Measurements from ENCODE around the gene PRKCE.

PRKCE gene

DNA sequence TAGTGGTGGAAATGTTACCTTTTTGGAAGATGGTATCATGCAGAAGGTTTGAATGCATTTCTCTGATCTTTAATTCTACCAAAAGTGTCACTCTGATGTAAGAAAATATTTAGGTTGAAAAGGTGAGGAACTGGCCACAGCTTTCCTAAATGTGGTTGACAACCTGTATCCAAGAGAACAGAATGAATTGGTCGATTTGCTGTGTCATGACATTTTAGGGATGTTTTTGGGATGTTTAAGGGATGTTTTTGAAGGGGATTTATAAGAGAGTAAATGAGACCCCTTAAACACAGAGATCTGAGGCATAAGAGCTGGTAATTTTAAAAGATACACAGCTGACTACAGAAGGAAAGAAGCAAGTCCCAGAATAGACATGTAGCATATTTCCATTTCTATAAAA, 375.0 kb downstream of the PRKCE start:
- no peak overlapping the region for H3K4me3 ChIP-seq (ENCODE audit: low read length)
- H3K9ac ChIP-seq (ENCODE audit: low read length), result no peak overlapping the region
- no peaks in the 10 kb centered on the region for H3K9me3 ChIP-seq (ENCODE audit: control insufficient read depth, low read length)
- no peaks in the 10 kb centered on the region for H3K27me3 ChIP-seq (ENCODE audit: control insufficient read depth, insufficient read depth, low read length)
- no peaks in the 10 kb centered on the region for H3K4me1 ChIP-seq (ENCODE audit: control insufficient read depth, insufficient read depth, low read length)
- H3K36me3 ChIP-seq (ENCODE audit: control insufficient read depth, insufficient read depth, low read length), result no peaks in the 10 kb centered on the region

DNA sequence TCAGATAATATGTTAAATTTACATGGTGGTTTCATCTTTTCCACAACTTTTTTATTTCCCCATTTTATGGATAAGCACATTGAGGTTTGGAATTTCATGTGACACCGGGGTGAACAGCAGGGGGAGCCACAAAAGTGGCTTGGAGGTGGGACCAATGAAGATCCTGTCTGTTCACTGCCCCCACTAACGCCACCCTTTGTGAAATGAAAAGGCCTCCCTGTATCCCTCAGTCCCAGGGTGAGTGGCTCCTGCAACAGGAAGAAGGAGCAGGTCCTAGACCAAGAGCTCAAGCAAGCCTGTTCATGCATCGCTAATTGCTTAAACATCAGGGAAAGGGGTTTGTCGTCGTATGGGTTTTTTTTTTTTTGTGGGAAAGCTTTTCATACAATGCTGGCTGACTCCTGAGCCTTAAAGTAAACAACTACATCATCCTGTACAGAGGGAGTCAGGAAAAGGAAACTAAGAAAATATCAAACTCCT, 377.9 kb downstream of the PRKCE start:
- Histone ChIP-seq H3K9ac (ENCODE audit: low read length) (no peak overlapping the region), H3K9me3 (ENCODE audit: control insufficient read depth, low read length) (no peaks in the 10 kb centered on the region), H3K36me3 (ENCODE audit: control insufficient read depth, insufficient read depth, low read length) (no peaks in the 10 kb centered on the region), H3K27me3 (ENCODE audit: control insufficient read depth, insufficient read depth, low read length) (no peaks in the 10 kb centered on the region), H3K4me1 (ENCODE audit: control insufficient read depth, insufficient read depth, low read length) (peaks cover under 1% of the 10 kb centered on the region), H3K4me3 (ENCODE audit: low read length) (no peak overlapping the region)

DNA sequence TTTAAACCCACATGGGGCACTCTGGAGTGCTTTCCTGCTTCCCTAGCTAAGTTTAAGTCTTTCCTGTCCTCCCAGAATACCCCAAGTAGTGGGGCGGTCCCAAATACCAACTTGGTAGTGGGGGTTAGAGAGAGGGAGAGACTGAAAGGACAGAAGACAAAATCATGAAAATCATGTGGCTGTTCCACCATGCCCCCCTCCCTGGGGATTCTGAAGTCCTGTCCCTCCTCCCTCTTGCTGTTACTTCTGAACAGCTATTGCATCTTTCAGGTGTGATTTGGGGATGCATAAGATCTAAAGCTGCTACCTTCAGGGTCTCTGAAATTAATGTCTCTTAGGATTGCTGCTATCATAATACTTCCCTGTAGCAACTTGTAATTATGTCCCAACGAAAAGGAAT, 378.9 kb downstream of the PRKCE start:
- no peaks in the 10 kb centered on the region for H3K27me3 ChIP-seq (ENCODE audit: control insufficient read depth, insufficient read depth, low read length)
- H3K36me3 ChIP-seq (ENCODE audit: control insufficient read depth, insufficient read depth, low read length), result no peaks in the 10 kb centered on the region
- no peak overlapping the region for H3K4me3 ChIP-seq (ENCODE audit: low read length)
- H3K9me3 ChIP-seq (ENCODE audit: control insufficient read depth, low read length), result no peaks in the 10 kb centered on the region
- H3K9ac ChIP-seq (ENCODE audit: low read length), result no peak overlapping the region
- H3K4me1 ChIP-seq (ENCODE audit: control insufficient read depth, insufficient read depth, low read length), result peaks cover 10% of the 10 kb centered on the region

DNA sequence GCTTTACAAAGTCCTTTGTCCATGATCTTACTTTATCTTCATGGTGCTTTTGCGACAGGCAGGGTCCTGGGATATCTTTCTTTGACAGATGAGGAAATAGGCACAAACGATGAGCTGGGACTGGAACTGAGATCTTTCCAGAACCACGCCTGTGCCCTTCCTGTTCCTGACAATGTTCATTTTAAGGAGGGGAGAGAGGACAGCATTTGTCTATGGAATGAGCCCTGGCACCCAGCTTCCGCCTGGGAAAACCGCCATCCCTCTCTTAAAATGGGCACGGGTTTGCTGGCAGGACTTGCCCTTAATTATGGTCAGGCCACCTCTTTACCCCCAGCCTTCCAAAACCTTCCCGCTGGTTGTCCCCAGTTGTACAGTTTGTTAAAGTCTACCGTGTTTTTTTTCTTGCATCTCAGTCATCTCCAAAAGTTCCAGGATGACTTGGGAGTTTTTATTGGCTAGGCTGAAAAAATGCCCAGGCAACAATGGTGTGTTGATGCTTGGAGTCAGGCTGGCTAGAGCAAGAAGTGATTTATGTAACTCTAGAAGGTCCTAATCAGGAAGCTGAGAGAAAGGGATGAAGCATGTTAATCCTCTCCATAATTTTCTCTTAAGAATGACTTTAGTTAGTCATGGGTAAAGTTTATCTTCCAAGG, 380.8 kb downstream of the PRKCE start:
- Histone ChIP-seq H3K9ac (ENCODE audit: low read length) (no peak overlapping the region), H3K4me1 (ENCODE audit: control insufficient read depth, insufficient read depth, low read length) (peaks cover 12% of the 10 kb centered on the region), H3K4me3 (ENCODE audit: low read length) (no peak overlapping the region), H3K27me3 (ENCODE audit: control insufficient read depth, insufficient read depth, low read length) (no peaks in the 10 kb centered on the region), H3K9me3 (ENCODE audit: control insufficient read depth, low read length) (no peaks in the 10 kb centered on the region), H3K36me3 (ENCODE audit: control insufficient read depth, insufficient read depth, low read length) (no peaks in the 10 kb centered on the region)

DNA sequence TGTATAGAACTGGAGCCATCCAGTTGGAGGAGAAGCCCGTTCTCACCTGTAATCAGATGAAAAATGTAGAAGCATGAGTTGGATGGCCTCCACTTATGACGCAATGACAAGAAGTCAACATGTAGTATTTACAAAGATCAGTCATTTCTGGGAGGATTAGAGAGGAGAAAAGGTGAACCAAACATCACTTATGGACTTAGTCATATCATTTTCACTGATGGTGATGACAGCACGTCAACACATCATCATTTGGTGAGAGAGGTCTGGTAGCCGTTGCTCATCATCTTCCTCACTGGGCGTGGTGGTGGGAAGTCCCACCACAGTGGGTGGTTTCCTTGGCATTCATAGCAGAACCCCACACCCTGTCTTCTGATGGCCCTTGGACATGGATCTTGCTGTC, 381.5 kb downstream of the PRKCE start:
- Histone ChIP-seq H3K27me3 (ENCODE audit: control insufficient read depth, insufficient read depth, low read length) (no peaks in the 10 kb centered on the region), H3K9ac (ENCODE audit: low read length) (no peak overlapping the region), H3K36me3 (ENCODE audit: control insufficient read depth, insufficient read depth, low read length) (no peaks in the 10 kb centered on the region), H3K9me3 (ENCODE audit: control insufficient read depth, low read length) (no peaks in the 10 kb centered on the region), H3K4me3 (ENCODE audit: low read length) (no peak overlapping the region), H3K4me1 (ENCODE audit: control insufficient read depth, insufficient read depth, low read length) (peaks cover 19% of the 10 kb centered on the region)

DNA sequence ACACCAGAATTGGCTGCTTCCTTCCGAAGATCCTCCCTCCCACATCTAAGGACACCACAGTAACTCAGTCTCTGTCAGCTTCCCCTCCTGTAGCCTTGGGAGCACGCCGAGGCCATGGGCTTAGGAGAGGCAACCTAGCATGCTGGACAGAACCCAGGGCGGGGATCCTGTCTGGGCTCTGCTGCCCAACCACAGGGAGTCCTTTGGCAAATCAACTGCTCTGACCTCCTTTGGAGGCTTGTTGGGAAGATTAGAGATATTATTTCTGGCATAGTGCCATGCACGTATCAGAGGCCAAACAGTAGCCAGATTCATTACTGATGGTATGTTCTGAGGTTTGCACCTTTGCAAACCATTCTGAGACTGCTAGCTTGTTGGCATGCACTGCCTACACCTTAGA, 383.1 kb downstream of the PRKCE start:
- no peak overlapping the region for H3K4me3 ChIP-seq (ENCODE audit: low read length)
- H3K9ac ChIP-seq (ENCODE audit: low read length), result no peak overlapping the region
- H3K27me3 ChIP-seq (ENCODE audit: control insufficient read depth, insufficient read depth, low read length), result no peaks in the 10 kb centered on the region
- H3K9me3 ChIP-seq (ENCODE audit: control insufficient read depth, low read length), result no peaks in the 10 kb centered on the region
- H3K36me3 ChIP-seq (ENCODE audit: control insufficient read depth, insufficient read depth, low read length), result no peaks in the 10 kb centered on the region
- peaks cover 29% of the 10 kb centered on the region for H3K4me1 ChIP-seq (ENCODE audit: control insufficient read depth, insufficient read depth, low read length)

DNA sequence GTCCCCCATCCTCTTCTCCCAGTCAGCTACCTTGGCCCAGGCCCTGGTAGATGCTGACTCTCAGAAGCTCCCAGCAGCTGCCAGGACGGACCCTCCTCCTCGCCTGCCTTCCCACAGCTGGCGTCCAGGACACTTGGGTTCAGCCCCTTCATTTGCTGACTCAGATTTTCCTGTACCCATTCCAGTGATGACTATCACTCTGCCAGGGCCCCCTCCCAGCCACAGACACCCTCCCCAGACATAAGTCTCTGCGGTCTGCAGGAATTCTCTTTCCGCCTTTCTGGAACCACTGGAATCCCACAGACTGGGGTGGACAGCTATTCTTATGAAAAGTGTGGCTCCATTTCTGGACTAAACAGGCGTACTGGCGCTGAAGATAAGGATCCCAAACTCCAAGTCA, 385.5 kb downstream of the PRKCE start:
- Histone ChIP-seq H3K36me3 (ENCODE audit: control insufficient read depth, insufficient read depth, low read length) (no peaks in the 10 kb centered on the region), H3K9me3 (ENCODE audit: control insufficient read depth, low read length) (no peaks in the 10 kb centered on the region), H3K4me1 (ENCODE audit: control insufficient read depth, insufficient read depth, low read length) (peaks cover 43% of the 10 kb centered on the region), H3K27me3 (ENCODE audit: control insufficient read depth, insufficient read depth, low read length) (no peaks in the 10 kb centered on the region), H3K9ac (ENCODE audit: low read length) (no peak overlapping the region), H3K4me3 (ENCODE audit: low read length) (no peak overlapping the region)

DNA sequence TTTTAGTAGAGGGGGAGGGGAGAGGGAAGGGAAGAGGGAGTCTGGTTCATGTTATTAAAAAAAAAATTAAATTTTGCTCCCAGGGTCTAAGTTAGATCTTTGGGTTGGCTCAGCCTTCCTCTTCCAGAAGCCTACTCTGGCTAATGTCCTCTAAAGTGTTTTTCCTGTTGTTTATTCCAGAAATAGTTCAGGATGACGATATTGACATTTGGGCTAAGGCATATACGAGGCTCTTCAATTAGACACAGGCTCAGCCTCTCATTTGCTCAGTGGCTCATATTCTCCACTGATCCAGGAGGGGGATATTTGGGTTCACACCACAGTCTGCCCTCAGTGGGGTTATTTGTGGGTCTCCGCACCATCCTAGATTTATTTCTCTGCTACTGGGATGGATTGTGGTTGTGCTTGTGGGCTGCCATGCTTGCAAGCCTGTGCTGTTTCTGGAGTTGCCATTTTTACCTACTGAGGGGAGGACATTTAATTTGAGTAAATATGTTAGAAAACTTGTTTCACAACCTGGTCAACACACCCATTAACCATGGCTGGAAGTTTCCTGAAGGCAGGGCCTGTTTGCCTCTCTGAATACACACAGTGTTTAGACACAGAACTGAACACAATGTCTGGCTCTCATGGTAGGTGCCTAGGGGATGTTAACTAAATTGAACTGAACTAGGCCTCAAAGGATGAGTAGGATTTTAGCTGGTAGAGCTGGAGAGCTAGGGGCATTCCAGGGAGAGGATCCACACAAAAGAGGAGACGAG, 388.2 kb downstream of the PRKCE start:
- Histone ChIP-seq H3K4me1 (ENCODE audit: control insufficient read depth, insufficient read depth, low read length) (peaks cover 48% of the 10 kb centered on the region), H3K4me3 (ENCODE audit: low read length) (no peak overlapping the region), H3K27me3 (ENCODE audit: control insufficient read depth, insufficient read depth, low read length) (no peaks in the 10 kb centered on the region), H3K9ac (ENCODE audit: low read length) (no peak overlapping the region), H3K36me3 (ENCODE audit: control insufficient read depth, insufficient read depth, low read length) (no peaks in the 10 kb centered on the region), H3K9me3 (ENCODE audit: control insufficient read depth, low read length) (no peaks in the 10 kb centered on the region)

DNA sequence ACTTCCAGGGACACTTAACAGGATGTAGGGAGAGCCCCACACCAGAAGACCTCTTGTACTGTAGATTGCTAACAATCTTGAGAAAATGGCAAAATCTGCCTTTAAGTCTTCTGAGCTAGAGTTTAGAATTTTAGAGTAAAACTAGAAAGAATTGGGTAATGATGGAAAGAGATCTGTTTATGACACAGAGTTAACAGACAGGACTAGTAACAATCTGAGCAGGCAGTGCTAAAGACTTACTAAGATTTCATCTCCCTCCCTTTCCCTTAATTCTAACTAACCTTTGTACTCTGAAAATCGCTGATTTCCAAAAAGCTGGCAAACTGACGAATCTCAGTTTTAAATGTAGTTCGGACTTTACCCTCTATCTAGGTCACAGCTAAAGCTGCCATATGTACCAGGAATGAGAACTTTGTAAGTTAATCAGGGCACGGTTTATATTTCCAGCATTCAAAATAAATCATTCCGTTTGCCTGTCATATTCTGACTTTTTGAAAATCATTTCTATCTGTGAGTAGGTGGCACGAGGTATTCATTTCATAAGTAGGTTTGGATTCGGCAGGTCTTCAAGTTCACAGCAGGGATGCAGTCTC, 389.2 kb downstream of the PRKCE start:
- H3K27me3 ChIP-seq (ENCODE audit: control insufficient read depth, insufficient read depth, low read length), result no peaks in the 10 kb centered on the region
- H3K36me3 ChIP-seq (ENCODE audit: control insufficient read depth, insufficient read depth, low read length), result no peaks in the 10 kb centered on the region
- H3K9ac ChIP-seq (ENCODE audit: low read length), result no peak overlapping the region
- H3K4me3 ChIP-seq (ENCODE audit: low read length), result no peak overlapping the region
- no peaks in the 10 kb centered on the region for H3K9me3 ChIP-seq (ENCODE audit: control insufficient read depth, low read length)
- H3K4me1 ChIP-seq (ENCODE audit: control insufficient read depth, insufficient read depth, low read length), result peaks cover 42% of the 10 kb centered on the region

DNA sequence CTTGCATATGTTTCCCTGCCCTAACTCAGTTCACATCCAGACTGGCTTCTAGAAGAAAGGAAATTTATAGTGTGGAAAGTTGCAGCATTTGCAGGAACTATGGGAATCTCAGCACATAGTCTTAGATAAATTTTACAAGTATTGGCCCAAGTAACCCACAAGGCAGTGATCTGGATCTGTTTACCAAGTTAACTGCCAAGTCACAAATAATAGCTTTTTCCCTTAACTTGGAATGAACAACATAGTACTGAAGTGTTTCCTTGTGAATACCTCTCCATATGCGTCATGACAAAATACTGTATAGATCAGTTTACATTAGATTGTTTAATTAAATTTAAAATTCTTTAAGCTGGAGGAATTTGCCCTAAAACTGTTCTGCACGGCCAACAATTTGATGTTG, 390.0 kb downstream of the PRKCE start:
- Histone ChIP-seq H3K4me3 (ENCODE audit: low read length) (no peak overlapping the region), H3K9ac (ENCODE audit: low read length) (no peak overlapping the region), H3K4me1 (ENCODE audit: control insufficient read depth, insufficient read depth, low read length) (peaks cover 42% of the 10 kb centered on the region), H3K27me3 (ENCODE audit: control insufficient read depth, insufficient read depth, low read length) (no peaks in the 10 kb centered on the region), H3K36me3 (ENCODE audit: control insufficient read depth, insufficient read depth, low read length) (no peaks in the 10 kb centered on the region), H3K9me3 (ENCODE audit: control insufficient read depth, low read length) (no peaks in the 10 kb centered on the region)

DNA sequence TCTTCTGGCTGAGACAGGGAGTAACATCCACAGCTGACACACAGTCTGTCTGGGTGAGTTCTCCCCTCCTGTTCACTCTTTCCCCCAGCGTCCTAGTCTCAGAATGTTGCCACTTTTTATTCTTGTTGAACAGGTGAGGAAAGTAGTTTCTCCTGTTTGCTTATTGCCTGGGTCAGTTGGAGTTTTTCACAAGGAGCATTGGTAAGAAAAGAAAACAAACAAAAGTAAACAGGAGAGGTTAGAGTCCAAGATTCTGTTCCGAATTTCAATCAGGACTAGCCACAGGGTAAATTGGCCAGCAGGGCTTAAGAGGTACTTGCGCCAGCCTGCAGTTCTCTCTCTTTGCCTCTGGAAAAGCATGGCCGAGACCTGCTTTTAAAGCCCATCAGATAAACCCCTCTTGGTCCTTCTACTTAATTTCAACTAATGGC, 390.7 kb downstream of the PRKCE start:
- H3K9me3 ChIP-seq (ENCODE audit: control insufficient read depth, low read length), result no peaks in the 10 kb centered on the region
- peaks cover 40% of the 10 kb centered on the region for H3K4me1 ChIP-seq (ENCODE audit: control insufficient read depth, insufficient read depth, low read length)
- H3K27me3 ChIP-seq (ENCODE audit: control insufficient read depth, insufficient read depth, low read length), result no peaks in the 10 kb centered on the region
- no peak overlapping the region for H3K9ac ChIP-seq (ENCODE audit: low read length)
- H3K4me3 ChIP-seq (ENCODE audit: low read length), result no peak overlapping the region
- no peaks in the 10 kb centered on the region for H3K36me3 ChIP-seq (ENCODE audit: control insufficient read depth, insufficient read depth, low read length)

DNA sequence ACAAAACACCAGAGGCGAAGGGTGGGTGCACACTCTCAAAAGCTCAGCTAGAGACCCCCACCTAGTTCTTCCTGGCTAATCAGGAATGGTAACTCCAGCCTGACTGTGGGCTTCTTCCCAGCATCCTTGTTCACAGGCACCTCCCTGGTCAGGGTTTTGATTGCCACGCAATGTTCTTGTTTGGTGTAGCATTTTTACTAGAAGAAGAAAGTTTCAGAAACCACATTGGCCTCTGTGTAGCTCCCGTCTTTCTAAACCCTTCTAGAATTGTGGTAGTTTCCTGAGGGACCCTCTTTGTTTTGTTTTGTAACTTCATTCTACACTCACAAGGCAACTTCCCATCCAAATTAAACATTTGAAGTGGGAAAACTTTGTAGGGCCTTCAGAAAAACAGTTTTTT, 391.2 kb downstream of the PRKCE start:
- no peaks in the 10 kb centered on the region for H3K9me3 ChIP-seq (ENCODE audit: control insufficient read depth, low read length)
- peaks cover 36% of the 10 kb centered on the region for H3K4me1 ChIP-seq (ENCODE audit: control insufficient read depth, insufficient read depth, low read length)
- no peaks in the 10 kb centered on the region for H3K36me3 ChIP-seq (ENCODE audit: control insufficient read depth, insufficient read depth, low read length)
- no peak overlapping the region for H3K9ac ChIP-seq (ENCODE audit: low read length)
- no peak overlapping the region for H3K4me3 ChIP-seq (ENCODE audit: low read length)
- no peaks in the 10 kb centered on the region for H3K27me3 ChIP-seq (ENCODE audit: control insufficient read depth, insufficient read depth, low read length)
